ENCODE results near the gene GABRR3.

Gene GABRR3

DNA sequence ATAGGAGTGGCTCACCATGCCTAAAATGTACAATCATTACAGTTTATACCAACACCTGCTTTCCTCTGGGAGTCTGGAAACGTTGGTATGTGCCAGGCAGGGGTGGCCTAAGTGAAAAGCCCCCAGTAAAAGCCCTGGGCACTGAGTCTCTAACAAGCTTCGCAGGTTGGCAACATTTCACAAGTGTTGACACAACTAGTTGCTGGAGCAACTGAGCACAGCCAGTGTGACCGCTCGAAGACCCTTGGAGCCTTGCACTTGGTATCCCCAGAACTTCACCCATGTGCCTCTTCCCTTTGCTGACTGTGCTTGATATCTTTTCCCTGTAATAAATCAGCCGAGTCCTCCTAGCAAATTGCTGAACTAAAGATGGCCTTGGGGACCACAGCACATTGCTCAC is 65.6 kb downstream of the GABRR3 start:
- TF ChIP-seq, protein P1, sequence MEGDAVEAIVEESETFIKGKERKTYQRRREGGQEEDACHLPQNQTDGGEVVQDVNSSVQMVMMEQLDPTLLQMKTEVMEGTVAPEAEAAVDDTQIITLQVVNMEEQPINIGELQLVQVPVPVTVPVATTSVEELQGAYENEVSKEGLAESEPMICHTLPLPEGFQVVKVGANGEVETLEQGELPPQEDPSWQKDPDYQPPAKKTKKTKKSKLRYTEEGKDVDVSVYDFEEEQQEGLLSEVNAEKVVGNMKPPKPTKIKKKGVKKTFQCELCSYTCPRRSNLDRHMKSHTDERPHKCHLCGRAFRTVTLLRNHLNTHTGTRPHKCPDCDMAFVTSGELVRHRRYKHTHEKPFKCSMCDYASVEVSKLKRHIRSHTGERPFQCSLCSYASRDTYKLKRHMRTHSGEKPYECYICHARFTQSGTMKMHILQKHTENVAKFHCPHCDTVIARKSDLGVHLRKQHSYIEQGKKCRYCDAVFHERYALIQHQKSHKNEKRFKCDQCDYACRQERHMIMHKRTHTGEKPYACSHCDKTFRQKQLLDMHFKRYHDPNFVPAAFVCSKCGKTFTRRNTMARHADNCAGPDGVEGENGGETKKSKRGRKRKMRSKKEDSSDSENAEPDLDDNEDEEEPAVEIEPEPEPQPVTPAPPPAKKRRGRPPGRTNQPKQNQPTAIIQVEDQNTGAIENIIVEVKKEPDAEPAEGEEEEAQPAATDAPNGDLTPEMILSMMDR (IDR thresholded peaks at IDR 0.05; ENCODE audit: insufficient read depth, missing control alignments): no peak
- DNase-seq (ENCODE audit: insufficient read length, low spot score) (no peak), FAIRE-seq (no peak)

DNA sequence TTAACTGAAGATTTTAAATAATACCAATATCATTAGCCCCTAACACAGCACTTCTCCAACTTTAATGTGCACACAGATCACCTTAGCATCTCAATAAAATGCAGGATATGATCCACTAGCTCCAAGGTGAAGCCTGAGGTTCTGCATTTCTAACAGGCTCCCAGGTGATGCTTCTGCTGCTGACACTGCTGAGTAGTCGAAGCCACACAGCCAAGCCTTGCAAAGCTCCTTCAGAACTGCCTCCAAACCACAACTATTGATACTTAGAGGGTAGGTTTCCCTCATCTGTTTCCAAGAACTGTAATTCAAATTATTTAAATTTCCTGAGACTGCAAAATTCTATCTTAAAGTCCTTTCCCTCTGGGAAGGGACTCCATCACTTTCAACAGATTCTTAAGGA is 66.7 kb downstream of the GABRR3 start:
- no peak for DNase-seq (ENCODE audit: insufficient read length, low spot score)
- TF ChIP-seq, protein P1 (IDR thresholded peaks at IDR 0.05; ENCODE audit: insufficient read depth, missing control alignments): no peak
- FAIRE-seq: no peak

DNA sequence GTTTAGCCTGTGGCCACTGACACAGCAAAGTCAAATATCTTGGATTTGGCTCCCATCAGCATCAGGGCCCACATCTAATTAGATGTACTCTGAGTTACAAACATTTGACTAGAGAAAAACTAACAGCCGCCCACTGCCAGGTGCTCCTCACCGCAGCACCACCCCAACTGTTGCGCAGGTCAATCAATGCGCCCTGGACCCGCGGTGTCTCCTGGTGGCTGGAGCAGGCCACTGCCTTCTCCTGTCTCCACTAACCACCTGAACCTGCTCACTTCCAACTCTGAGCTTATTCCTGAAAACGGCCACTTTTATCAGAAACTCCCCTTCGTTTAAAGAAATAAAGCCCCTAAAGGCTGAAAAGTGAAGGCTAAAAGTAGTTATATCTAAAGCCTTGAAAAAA is 67.1 kb downstream of the GABRR3 start:
- TF ChIP-seq, protein P1 (IDR thresholded peaks at IDR 0.05; ENCODE audit: insufficient read depth, missing control alignments): no peak
- FAIRE-seq (no peak), DNase-seq (ENCODE audit: insufficient read length, low spot score) (no peak)

DNA sequence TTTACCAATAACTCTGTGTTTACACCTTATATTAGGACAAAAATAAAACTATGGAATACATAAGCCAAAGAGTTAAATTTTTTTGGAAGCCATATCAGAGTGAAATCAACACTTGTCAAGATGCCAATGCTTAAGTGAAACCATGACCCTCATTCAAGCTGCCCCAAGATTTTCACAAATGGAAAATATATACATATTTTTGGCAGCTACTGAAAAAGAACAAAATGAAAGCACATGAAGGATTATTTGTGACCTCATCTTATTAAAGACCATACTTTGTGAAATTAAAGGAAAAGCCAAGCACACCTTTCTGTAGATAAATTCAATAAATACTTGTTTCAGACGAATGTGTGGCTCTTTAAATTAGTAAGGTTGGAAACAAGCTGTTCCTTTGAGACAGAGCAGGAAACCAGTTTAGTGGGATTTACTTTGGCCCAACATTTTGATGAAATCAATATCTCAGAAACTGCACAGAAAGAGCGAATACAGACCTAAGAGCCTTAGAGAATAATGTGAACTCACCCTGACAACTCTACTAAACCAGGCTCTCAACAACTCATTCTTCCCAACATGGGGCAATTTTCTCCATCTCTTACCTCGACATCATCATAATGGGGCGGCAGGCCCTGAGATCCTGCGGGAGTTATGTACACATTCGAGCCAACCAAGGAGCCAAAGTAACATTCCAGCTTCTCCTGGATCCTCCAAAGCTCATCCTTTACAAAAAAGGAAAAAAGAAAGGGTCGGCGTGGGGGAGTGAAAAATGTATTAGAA is 73.9 kb downstream of the GABRR3 start:
- no peak for FAIRE-seq
- TF ChIP-seq, protein P1 (IDR thresholded peaks at IDR 0.05; ENCODE audit: insufficient read depth, missing control alignments): no peak
- no peak for DNase-seq (ENCODE audit: insufficient read length, low spot score)

DNA sequence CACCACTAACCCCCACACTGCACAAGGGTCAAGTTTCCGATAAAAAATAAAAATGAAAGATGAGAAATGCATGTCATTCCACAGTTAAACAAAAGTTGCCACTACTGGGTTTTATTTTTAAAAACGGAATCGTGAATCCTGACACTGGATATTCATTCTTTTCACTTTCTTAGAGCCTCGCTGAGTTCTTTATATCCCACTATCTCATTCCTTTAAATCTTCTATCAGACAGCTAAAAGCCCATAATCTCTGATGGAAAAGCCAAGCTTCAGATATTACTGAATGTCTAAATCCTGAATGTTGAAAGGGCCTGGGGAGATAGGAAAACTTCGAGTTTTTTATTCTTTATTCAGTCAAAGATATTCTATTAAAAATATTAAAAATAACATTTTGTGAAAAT is 74.6 kb downstream of the GABRR3 start:
- no peak for FAIRE-seq
- no peak for DNase-seq (ENCODE audit: insufficient read length, low spot score)
- TF ChIP-seq, protein P1 (IDR thresholded peaks at IDR 0.05; ENCODE audit: insufficient read depth, missing control alignments): no peak

DNA sequence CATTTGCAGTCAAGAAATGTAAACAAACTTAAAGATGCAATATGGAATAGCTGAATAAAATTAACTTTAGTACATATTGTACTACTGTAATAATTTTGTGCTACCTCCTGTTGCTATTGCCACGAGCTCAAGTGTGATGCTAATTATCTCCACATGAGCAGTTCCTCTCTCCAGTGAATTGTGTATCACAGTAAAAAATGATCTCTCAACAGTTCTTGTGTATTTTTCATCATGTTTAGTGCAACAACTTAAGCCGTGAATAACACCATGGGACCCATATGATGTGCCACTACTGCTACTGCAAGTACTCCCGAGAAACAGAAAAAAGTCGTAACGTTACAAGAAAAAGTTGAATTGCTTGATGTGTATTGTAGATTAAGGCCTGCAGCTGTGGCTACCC is 75.2 kb downstream of the GABRR3 start:
- DNase-seq (ENCODE audit: insufficient read length, low spot score): no peak
- FAIRE-seq: no peak
- TF ChIP-seq, protein P1 (IDR thresholded peaks at IDR 0.05; ENCODE audit: insufficient read depth, missing control alignments): no peak

DNA sequence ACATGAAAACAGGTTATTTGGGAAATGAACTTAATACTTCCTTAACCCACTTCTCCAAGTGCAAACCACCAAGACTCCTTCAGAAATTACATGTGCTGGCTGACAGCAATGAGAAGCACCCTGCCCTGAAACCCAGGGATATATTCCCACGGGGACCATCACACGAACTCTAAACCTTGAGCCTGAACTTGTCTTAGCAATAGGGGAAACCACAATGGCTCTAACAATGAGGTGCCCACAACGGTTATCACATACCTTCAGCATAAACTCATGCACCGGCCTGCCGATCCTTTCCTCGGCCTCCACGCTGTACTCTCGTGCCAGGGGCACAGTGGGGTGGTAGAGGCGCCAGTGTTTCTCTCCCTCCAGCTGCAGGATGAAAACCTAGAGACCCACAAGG is 76.3 kb downstream of the GABRR3 start:
- no peak for DNase-seq (ENCODE audit: insufficient read length, low spot score)
- FAIRE-seq: no peak
- TF ChIP-seq, protein P1 (IDR thresholded peaks at IDR 0.05; ENCODE audit: insufficient read depth, missing control alignments): no peak

All from D721Med (cell line).